HEK293 (cell line): Measurements from ENCODE around the gene MOV10L1.

Source experiments
- CTCF ChIA-PET: fragments of 350-600 bp; formaldehyde crosslinking; extraction: SDS; loops from one replicate; lab custom pipeline; 2021; ENCODE audit warnings: antibody characterized with exemption; lab: Yijun Ruan, JAX
- POLR2A ChIA-PET: fragments of 300-600 bp; formaldehyde crosslinking; extraction: SDS; loops from one replicate; lab custom pipeline; 2020; ENCODE audit warnings: antibody characterized with exemption, inconsistent platforms; lab: Yijun Ruan, JAX
- H3K27ac ChIP-seq: fragments of 200-500 bp; sonication (Bioruptor generic); 2 replicates; pipeline ENCODE4 v1.5.1; 2014; ENCODE audit warnings: low read depth, low read length, control low read depth, inconsistent platforms; ENCODE audit errors: extremely low read depth
- H3K36me3 ChIP-seq, 2 experiments: fragments of 200-500 bp in 1 of 2; sonication (Bioruptor generic) in 1 of 2; 1 replicate in 1 of 2; 2 replicates in 1 of 2; pipeline ENCODE4 v1.5.1; 2014 to 2017; ENCODE audit warnings: inconsistent platforms in 2 of 2, low read length in 2 of 2; ENCODE audit not compliant: control insufficient read depth in 2 of 2, insufficient read depth in 1 of 2
- H3K4me1 ChIP-seq: fragments of 200-500 bp; sonication (Bioruptor generic); 2 replicates; pipeline ENCODE4 v1.5.1; 2014; ENCODE audit warnings: mild to moderate bottlenecking, low read length, inconsistent platforms; ENCODE audit not compliant: control insufficient read depth, insufficient read depth
- H3K4me3 ChIP-seq: 2 replicates; pipeline ENCODE4 v1.5.1; 2011; ENCODE audit warnings: low read depth, mild to moderate bottlenecking, control low read depth, low read length, moderate library complexity
- H3K9me3 ChIP-seq: fragments of 200-500 bp; sonication (Bioruptor generic); 2 replicates; pipeline ENCODE4 v1.5.1; 2014; ENCODE audit warnings: low read depth, low read length, inconsistent platforms; ENCODE audit not compliant: control insufficient read depth, insufficient read depth
- FEZF1 ChIP-seq: fragments of 450-650 bp; formaldehyde crosslinking; IDR thresholded peaks from 2 replicates; pipeline ENCODE4 v1.5.1; 2016; ENCODE audit warnings: missing biosample characterization, missing genetic modification characterization
- GLIS2 ChIP-seq: fragments of 450-650 bp; formaldehyde crosslinking; IDR thresholded peaks from 2 replicates; pipeline ENCODE4 v1.5.1; 2016; ENCODE audit warnings: missing biosample characterization, missing genetic modification characterization
- MYNN ChIP-seq: fragments of 450-650 bp; formaldehyde crosslinking; IDR thresholded peaks from 2 replicates; pipeline ENCODE4 v1.5.1; 2016; ENCODE audit warnings: missing biosample characterization, missing genetic modification characterization, borderline replicate concordance
- OVOL3 ChIP-seq: fragments of 450-650 bp; formaldehyde crosslinking; IDR thresholded peaks from 2 replicates; pipeline ENCODE4 v1.5.1; 2016; ENCODE audit warnings: missing biosample characterization, missing genetic modification characterization
- PATZ1 ChIP-seq: fragments of 450-650 bp; formaldehyde crosslinking; IDR thresholded peaks from 2 replicates; pipeline ENCODE4 v1.5.1; 2016; ENCODE audit warnings: missing biosample characterization, missing genetic modification characterization
- PRDM10 ChIP-seq: fragments of 450-650 bp; formaldehyde crosslinking; IDR thresholded peaks from 2 replicates; pipeline ENCODE4 v1.5.1; 2016; ENCODE audit warnings: missing biosample characterization, missing genetic modification characterization
- SALL2 ChIP-seq: fragments of 450-650 bp; formaldehyde crosslinking; IDR thresholded peaks from 2 replicates; pipeline ENCODE4 v1.5.0; 2017; ENCODE audit warnings: missing biosample characterization, mild to moderate bottlenecking, missing genetic modification characterization, borderline replicate concordance
- ZBTB11 ChIP-seq: fragments of 450-650 bp; formaldehyde crosslinking; conservative IDR thresholded peaks from 2 replicates; pipeline ENCODE4 v1.5.1; 2016; ENCODE audit warnings: low read depth, missing biosample characterization, missing genetic modification characterization
- ZBTB20 ChIP-seq: fragments of 450-650 bp; formaldehyde crosslinking; IDR thresholded peaks from 2 replicates; pipeline ENCODE4 v1.5.1; 2016; ENCODE audit warnings: missing biosample characterization, missing genetic modification characterization
- ZFHX2 ChIP-seq: fragments of 450-650 bp; formaldehyde crosslinking; conservative IDR thresholded peaks from 2 replicates; pipeline ENCODE4 v1.5.1; 2016; ENCODE audit warnings: missing biosample characterization, missing genetic modification characterization
- ZFP41 ChIP-seq: fragments of 450-650 bp; formaldehyde crosslinking; IDR thresholded peaks from 2 replicates; pipeline ENCODE4 v1.5.1; 2016; ENCODE audit warnings: missing biosample characterization, missing genetic modification characterization, borderline replicate concordance
- ZNF114 ChIP-seq: fragments of 450-650 bp; formaldehyde crosslinking; IDR thresholded peaks from 2 replicates; pipeline ENCODE4 v1.5.0; 2017; ENCODE audit warnings: missing biosample characterization, missing genetic modification characterization
- ZNF133 ChIP-seq: fragments of 450-650 bp; formaldehyde crosslinking; IDR thresholded peaks from 2 replicates; pipeline ENCODE4 v1.5.1; 2016; ENCODE audit warnings: missing biosample characterization, missing genetic modification characterization
- ZNF175 ChIP-seq: fragments of 450-650 bp; formaldehyde crosslinking; IDR thresholded peaks from 2 replicates; pipeline ENCODE4 v1.5.1; 2016; ENCODE audit warnings: missing biosample characterization, missing genetic modification characterization
- ZNF274 ChIP-seq, 2 experiments: fragments of 200-500 bp in 1 of 2; fragments of 450-650 bp in 1 of 2; sonication (Bioruptor generic) in 1 of 2; formaldehyde crosslinking in 1 of 2; IDR thresholded peaks; 2 replicates each; pipeline versions ENCODE4 v1.5.1 to v1.6.1; 2014 to 2016; ENCODE audit warnings: borderline replicate concordance in 1 of 2, inconsistent platforms in 1 of 2, low read length in 1 of 2, missing biosample characterization in 1 of 2, missing genetic modification characterization in 1 of 2
- ZNF292 ChIP-seq: fragments of 450-650 bp; formaldehyde crosslinking; IDR thresholded peaks from 2 replicates; pipeline ENCODE4 v1.5.1; 2016; ENCODE audit warnings: low read depth, missing biosample characterization, missing genetic modification characterization, borderline replicate concordance
- ZNF341 ChIP-seq: fragments of 450-650 bp; formaldehyde crosslinking; IDR thresholded peaks from 2 replicates; pipeline ENCODE4; 2016; ENCODE audit warnings: low read depth, missing biosample characterization, missing genetic modification characterization
- ZNF354C ChIP-seq: fragments of 450-650 bp; formaldehyde crosslinking; IDR thresholded peaks from 2 replicates; pipeline ENCODE4 v1.5.1; 2016; ENCODE audit warnings: missing biosample characterization, missing genetic modification characterization, low read depth, borderline replicate concordance
- ZNF488 ChIP-seq: fragments of 450-650 bp; formaldehyde crosslinking; IDR thresholded peaks from 2 replicates; pipeline ENCODE4 v1.5.1; 2016; ENCODE audit warnings: missing biosample characterization, missing genetic modification characterization
- ZNF529 ChIP-seq: fragments of 450-650 bp; formaldehyde crosslinking; IDR thresholded peaks from 2 replicates; pipeline ENCODE4 v1.5.1; 2017; ENCODE audit warnings: missing genetic modification characterization, missing biosample characterization; ENCODE audit not compliant: insufficient replicate concordance
- ZNF580 ChIP-seq: fragments of 450-650 bp; formaldehyde crosslinking; IDR thresholded peaks from 2 replicates; pipeline ENCODE4 v1.5.1; 2016; ENCODE audit warnings: missing biosample characterization, missing genetic modification characterization
- ZNF585B ChIP-seq: fragments of 450-650 bp; formaldehyde crosslinking; IDR thresholded peaks from 2 replicates; pipeline ENCODE4 v1.5.1; 2016; ENCODE audit warnings: missing biosample characterization, missing genetic modification characterization
- ZNF664 ChIP-seq: fragments of 450-650 bp; formaldehyde crosslinking; IDR thresholded peaks from 2 replicates; pipeline ENCODE4 v1.5.1; 2016; ENCODE audit warnings: missing biosample characterization, missing genetic modification characterization
- ZNF76 ChIP-seq: fragments of 450-650 bp; formaldehyde crosslinking; IDR thresholded peaks from 2 replicates; pipeline ENCODE4; 2016; ENCODE audit warnings: low read depth, missing biosample characterization, missing genetic modification characterization, borderline replicate concordance
- ZSCAN30 ChIP-seq: fragments of 450-650 bp; IDR thresholded peaks from 2 replicates; pipeline ENCODE4 v1.5.1; 2018; ENCODE audit warnings: missing biosample characterization, mild to moderate bottlenecking, missing genetic modification characterization, moderate library complexity

The MOV10L1 gene

GRCh38 chr22:50143096-50143495 is 53.3 kb downstream of the MOV10L1 start:
- H3K9me3 ChIP-seq = no peaks in the 10 kb centered on the region
- no peak for TF ChIP-seq ZNF341 (tag by site-specific recombination)
- TF ChIP-seq ZNF114 (tag by site-specific recombination) = no peak
- TF ChIP-seq ZNF529 (tag by site-specific recombination) = no peak
- no peak for TF ChIP-seq OVOL3 (tag by site-specific recombination)
- no peak for TF ChIP-seq ZBTB20 (tag by site-specific recombination)
- TF ChIP-seq ZNF292 (tag by site-specific recombination) = no peak
- TF ChIP-seq FEZF1 = no peak
- no peak for TF ChIP-seq ZNF585B (tag by site-specific recombination)
- no peak for TF ChIP-seq ZNF664 (tag by site-specific recombination)
- TF ChIP-seq ZNF133 (tag by site-specific recombination) = no peak
- no peak for TF ChIP-seq ZFHX2 (tag by site-specific recombination)
- no peak for TF ChIP-seq ZNF354C
- TF ChIP-seq ZNF488 (tag by site-specific recombination) = no peak
- TF ChIP-seq ZFP41 (tag by site-specific recombination) = no peak
- TF ChIP-seq SALL2 (tag by site-specific recombination) = no peak
- no peak for TF ChIP-seq PATZ1 (tag by site-specific recombination)
- no peak for TF ChIP-seq ZNF76
- TF ChIP-seq ZNF580 (tag by site-specific recombination) = no peak
- no peak overlapping the region for H3K27ac ChIP-seq
- no peak overlapping the region for H3K4me3 ChIP-seq
- peaks cover 6% of the 10 kb centered on the region; the same call in 1 of the 2 replicates for H3K4me1 ChIP-seq
- no peaks in the 10 kb centered on the region for H3K36me3 ChIP-seq
- CTCF ChIA-PET = interaction anchor here (0.6 to 0.8 kb wide), 3 partner anchors 18 to 174 kb away, joined by 3 to 4 read pairs (median 3); no protein-coding TSS in a partner anchor
- POLR2A ChIA-PET = no interaction called here

GRCh38 chr22:50144005-50144614 is 54.3 kb downstream of the MOV10L1 start:
- Histone ChIP-seq H3K4me3 (no peak overlapping the region), H3K36me3 (no peaks in the 10 kb centered on the region), H3K27ac (no peak overlapping the region), H3K4me1 (peaks cover 6% of the 10 kb centered on the region; the same call in 1 of the 2 replicates), H3K9me3 (no peaks in the 10 kb centered on the region)
- POLR2A ChIA-PET = no interaction called here
- CTCF ChIA-PET = interaction anchor here (0.7 kb wide), 1 partner anchor 375 kb away, joined by 3 read pairs; no protein-coding TSS in a partner anchor
- TF ChIP-seq ZBTB11 (tag by site-specific recombination) (no peak), ZNF274 (IDR thresholded peaks at IDR 0.05; ENCODE audit: low read length) (no peak), ZNF274 (tag by site-specific recombination; IDR thresholded peaks at IDR 0.05; ENCODE audit: borderline replicate concordance) (no peak), PRDM10 (tag by site-specific recombination) (peak; percentile 57), MYNN (no peak), ZNF175 (tag by site-specific recombination) (no peak), GLIS2 (tag by site-specific recombination) (no peak), ZSCAN30 (tag by site-specific recombination) (no peak)
